Suppressor macrophage (primary cell): ENCODE data around the gene WWC2.

Experiments used
- DNase-seq, 4 experiments: peaks; one replicate each; pipeline ENCODE4 v3.0.0-alpha.2; 2020 to 2022

WWC2 gene

DNA sequence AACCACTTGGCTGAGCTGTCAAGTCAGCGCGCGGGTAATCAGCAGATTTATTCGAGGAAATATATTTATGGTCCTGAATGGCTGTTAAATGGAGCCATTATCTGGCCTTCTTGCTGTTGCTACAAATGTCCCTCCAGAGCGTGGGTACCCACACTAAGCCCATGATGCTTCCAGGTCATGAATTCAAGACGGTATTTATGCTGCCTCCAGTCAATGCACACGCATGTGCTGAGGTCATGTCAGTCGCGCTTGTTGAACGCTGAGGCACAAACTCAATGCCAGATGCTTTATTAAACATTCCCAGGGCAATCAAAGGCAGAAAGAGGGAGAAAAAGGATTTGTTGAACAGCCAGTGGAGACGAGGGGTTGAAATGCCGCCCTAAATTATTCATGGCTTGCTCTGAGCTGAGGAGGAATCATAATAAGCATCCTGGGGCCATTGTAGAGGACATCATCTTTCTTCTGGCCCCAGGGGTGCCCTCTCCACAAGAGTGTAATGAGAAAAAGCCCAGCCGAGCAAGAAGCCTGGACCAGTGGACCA, 259.2 kb downstream of the WWC2 start:
- no peak for DNase-seq

- peak in 1 of 4 experiments; percentile 21 for DNase-seq
These were observed 261.3 kb downstream of the WWC2 start for GRCh38 chr4:183360161-183360919.

GRCh38 chr4:183362036-183362435, 263.0 kb downstream of the WWC2 start:
- DNase-seq = no peak

GRCh38 chr4:183362916-183363542, 264.0 kb downstream of the WWC2 start:
- DNase-seq = peak in 1 of 4 experiments; percentile 5

DNA sequence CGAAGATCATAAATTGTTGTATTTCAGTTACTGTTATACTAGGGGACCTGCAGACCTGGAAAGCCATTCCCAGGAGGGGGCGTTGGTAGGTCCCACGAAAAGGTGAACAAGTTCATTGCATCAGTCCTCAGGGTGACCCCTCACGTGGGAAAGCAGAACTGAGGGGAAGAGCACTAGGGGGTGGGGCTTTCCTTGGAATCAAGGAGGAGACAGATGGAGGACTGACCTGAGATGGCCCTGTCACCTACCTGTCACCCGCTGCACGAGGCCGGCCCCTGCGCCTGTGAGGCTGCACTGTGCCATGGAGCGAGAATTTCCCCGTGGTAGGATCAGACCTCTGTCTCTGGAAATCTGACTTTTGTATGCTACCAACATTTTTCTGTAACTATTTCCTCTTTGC, 265.0 kb downstream of the WWC2 start:
- DNase-seq = peak in 1 of 4 experiments; percentile 1

- DNase-seq = no peak
These were observed 267.3 kb downstream of the WWC2 start for GRCh38 chr4:183366206-183366835.

- DNase-seq = no peak
These were observed 270.0 kb downstream of the WWC2 start for GRCh38 chr4:183369073-183369472.
